Keratinocyte (primary cell): ENCODE measurements around the gene ADAMTSL4. TPM values are rescaled to one million over a fixed set of nuclear protein-coding genes. Genes with fewer than 3 reads are reported as not detected.
A peak's percentile ranks its signal among the peaks of the same experiment; 100 is the strongest.

Source experiments
- DNase-seq: peaks from one replicate; pipeline ENCODE4 v3.0.0-alpha.2; 2011; ENCODE audit warnings: low read depth, missing footprints, low spot score
- FAIRE-seq: peaks from 2 replicates; lab custom pipeline; 2011; peaks lifted over from hg19 to GRCh38; lab: Jason Lieb, UNC
- H2AFZ ChIP-seq: 2 replicates; pipeline ENCODE4 v1.6.0; 2012; ENCODE audit warnings: low read length, control low read depth, inconsistent platforms; ENCODE audit not compliant: control insufficient read depth
- H3K27ac ChIP-seq: 2 replicates; pipeline ENCODE4 v1.5.1; 2011; ENCODE audit warnings: low read length; ENCODE audit not compliant: control insufficient read depth, insufficient read depth
- H3K27me3 ChIP-seq: 3 replicates; pipeline ENCODE4 v1.6.0; 2011; ENCODE audit warnings: low read length; ENCODE audit not compliant: control insufficient read depth, insufficient read depth; ENCODE audit errors: extremely low read depth
- H3K36me3 ChIP-seq, 2 experiments: 2 replicates in 1 of 2; 3 replicates in 1 of 2; pipeline ENCODE4 v1.5.1; 2011; ENCODE audit warnings: low read length in 2 of 2, mild to moderate bottlenecking in 1 of 2; ENCODE audit not compliant: control insufficient read depth in 2 of 2, insufficient read depth in 2 of 2; ENCODE audit errors: extremely low read depth in 1 of 2
- H3K4me1 ChIP-seq: 3 replicates; pipeline ENCODE4 v1.5.1; 2011; ENCODE audit warnings: low read length; ENCODE audit not compliant: control insufficient read depth, insufficient read depth; ENCODE audit errors: extremely low read depth
- H3K4me2 ChIP-seq: 3 replicates; pipeline ENCODE4 v1.6.0; 2011; ENCODE audit warnings: low read depth, low read length; ENCODE audit not compliant: control insufficient read depth, insufficient read depth; ENCODE audit errors: extremely low read depth
- H3K4me3 ChIP-seq, 3 experiments: fragments of 200-600 bp in 1 of 3; sonication (generic) in 1 of 3; 2 replicates in 2 of 3; 3 replicates in 1 of 3; pipeline ENCODE4 v1.5.1; 2011 to 2016; ENCODE audit warnings: low read length in 3 of 3, mild to moderate bottlenecking in 3 of 3, control low read depth in 2 of 3, inconsistent platforms in 1 of 3, low read depth in 1 of 3, mixed read lengths in 1 of 3, mixed run types in 1 of 3, moderate library complexity in 1 of 3; ENCODE audit not compliant: control insufficient read depth in 2 of 3, insufficient read depth in 2 of 3; ENCODE audit errors: extremely low read depth in 1 of 3
- H3K79me2 ChIP-seq: 2 replicates; pipeline ENCODE4 v1.6.0; 2012; ENCODE audit warnings: low read length; ENCODE audit not compliant: control insufficient read depth, insufficient read depth
- H3K9ac ChIP-seq: 3 replicates; pipeline ENCODE4 v1.6.0; 2011; ENCODE audit warnings: low read length; ENCODE audit not compliant: control insufficient read depth, insufficient read depth; ENCODE audit errors: extremely low read depth
- H3K9me1 ChIP-seq: 3 replicates; pipeline ENCODE4 v1.6.0; 2011; ENCODE audit warnings: low read length; ENCODE audit not compliant: control insufficient read depth, insufficient read depth; ENCODE audit errors: extremely low read depth
- H3K9me3 ChIP-seq: 2 replicates; pipeline ENCODE4 v1.5.1; 2012; ENCODE audit warnings: low read depth, low read length; ENCODE audit not compliant: control insufficient read depth
- H4K20me1 ChIP-seq: 3 replicates; pipeline ENCODE4 v1.6.0; 2011; ENCODE audit warnings: low read length; ENCODE audit not compliant: control insufficient read depth, insufficient read depth; ENCODE audit errors: extremely low read depth
- EZH2 ChIP-seq: IDR thresholded peaks from one replicate; pipeline ENCODE4 v1.6.1; 2012; ENCODE audit warnings: inconsistent platforms, mild to moderate bottlenecking, low read length, moderate library complexity
- dilution Hi-C: fragments of 300-500 bp; cut with MboI; formaldehyde crosslinking; loops from one replicate; pipeline ENCODE4 v1.7.0; 2020; ENCODE audit warnings: low sequenced_read_pairs; ENCODE audit not compliant: extremely low pct_ligation_motif_present
- polyA plus RNA-seq, 5 experiments: library from polyadenylated mRNA; depleted of rRNA in 3 of 5; stranded (reverse) in 3 of 5; stranded (forward) in 1 of 5; unstranded in 1 of 5; fragments of >200 nt; gene quantifications; 1 replicate in 1 of 5; 2 replicates in 3 of 5; 3 replicates in 1 of 5; pipeline versions ENCODE4 v1.2.1 to v1.2.3, GENCODE V29; 2011 to 2012; ENCODE audit warnings: missing spikeins in 2 of 5, low read depth in 1 of 5, low replicate concordance in 1 of 5
- TF ChIP-seq, protein P1 (sequence below), 3 experiments: IDR thresholded peaks in 1 of 3; conservative IDR thresholded peaks in 1 of 3; optimal IDR thresholded peaks in 1 of 3; 2 replicates in 2 of 3; 3 replicates in 1 of 3; pipeline versions ENCODE3 to v1.5.1; 2011; ENCODE audit warnings: low read length in 3 of 3, mild to moderate bottlenecking in 3 of 3, moderate library complexity in 2 of 3, control low read depth in 1 of 3, inconsistent platforms in 1 of 3; ENCODE audit not compliant: insufficient read depth in 2 of 3; ENCODE audit errors: extremely low read depth in 1 of 3

ADAMTSL4 gene
- polyA plus RNA-seq, 1 donor (not counting 4 experiments of a cell fraction or from before 2014, with no cell fraction given) = 7.0 TPM

DNA sequence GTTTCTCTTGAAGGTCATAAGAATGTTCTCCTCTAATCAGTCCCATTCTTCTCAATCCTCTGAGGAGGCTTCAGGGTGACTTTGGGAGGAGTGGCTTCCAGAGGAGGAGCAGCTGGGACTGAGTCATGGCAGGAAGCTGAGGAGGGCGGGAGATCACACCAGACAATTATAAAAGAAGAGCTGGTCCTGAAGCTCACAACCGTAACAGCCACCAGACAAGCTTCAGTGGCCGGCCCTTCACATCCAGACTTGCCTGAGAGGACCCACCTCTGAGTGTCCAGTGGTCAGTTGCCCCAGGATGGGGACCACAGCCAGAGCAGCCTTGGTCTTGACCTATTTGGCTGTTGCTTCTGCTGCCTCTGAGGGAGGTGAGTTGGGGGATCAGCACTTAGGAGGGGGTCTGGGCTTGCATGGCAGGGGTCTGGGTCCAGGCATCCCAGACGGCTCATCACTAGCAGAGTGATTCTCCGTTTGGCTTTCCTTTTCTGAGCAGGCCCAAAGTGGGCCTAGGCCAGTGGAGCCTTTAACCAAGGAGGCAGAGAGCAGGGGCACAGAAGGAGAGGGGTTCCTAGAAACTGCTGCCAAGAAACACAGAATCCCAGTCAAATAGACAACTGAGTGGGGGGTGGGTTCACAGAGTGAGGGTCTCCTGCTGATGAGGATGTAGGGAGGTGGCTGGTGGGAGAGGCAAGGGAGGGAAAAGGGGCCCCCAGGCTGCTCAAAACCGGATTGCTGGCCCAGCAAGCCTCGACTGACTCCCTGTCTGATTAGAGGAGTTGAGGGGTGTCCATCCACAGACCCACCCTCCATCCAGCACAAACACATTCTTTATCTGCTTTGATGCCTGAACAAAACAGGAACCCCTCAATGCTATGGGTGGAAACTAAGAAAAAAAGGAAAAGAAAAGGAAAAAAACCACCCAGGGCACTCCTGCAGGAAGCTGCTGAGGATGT lies 41.0 kb upstream of the ADAMTSL4 start, which contains the start of gene ECM1:
Gene ECM1 (plus strand): TSS at position 198 of the 953 bp plus-strand sequence. CDS start 101 bp downstream, at position 299.
- no peaks in the 10 kb centered on the region for H3K79me2 ChIP-seq
- H3K9ac ChIP-seq = peak within 1 kb of the TSS; percentile 73
- H3K4me1 ChIP-seq = peaks cover 24% of the 10 kb centered on the region
- H3K27ac ChIP-seq = peak within 1 kb of the TSS; percentile 63
- peak; percentile 83 for FAIRE-seq
- peaks cover 19 to 30% of the 10 kb centered on the region in 2 experiments for H3K36me3 ChIP-seq
- DNase-seq = no peak
- H3K4me2 ChIP-seq = peak within 1 kb of the TSS; percentile 93
- peak within 1 kb of the TSS; percentile 36 to 63 (median 52) for H3K4me3 ChIP-seq
- H3K27me3 ChIP-seq = no peaks in the 10 kb centered on the region
- TF ChIP-seq, protein P1, sequence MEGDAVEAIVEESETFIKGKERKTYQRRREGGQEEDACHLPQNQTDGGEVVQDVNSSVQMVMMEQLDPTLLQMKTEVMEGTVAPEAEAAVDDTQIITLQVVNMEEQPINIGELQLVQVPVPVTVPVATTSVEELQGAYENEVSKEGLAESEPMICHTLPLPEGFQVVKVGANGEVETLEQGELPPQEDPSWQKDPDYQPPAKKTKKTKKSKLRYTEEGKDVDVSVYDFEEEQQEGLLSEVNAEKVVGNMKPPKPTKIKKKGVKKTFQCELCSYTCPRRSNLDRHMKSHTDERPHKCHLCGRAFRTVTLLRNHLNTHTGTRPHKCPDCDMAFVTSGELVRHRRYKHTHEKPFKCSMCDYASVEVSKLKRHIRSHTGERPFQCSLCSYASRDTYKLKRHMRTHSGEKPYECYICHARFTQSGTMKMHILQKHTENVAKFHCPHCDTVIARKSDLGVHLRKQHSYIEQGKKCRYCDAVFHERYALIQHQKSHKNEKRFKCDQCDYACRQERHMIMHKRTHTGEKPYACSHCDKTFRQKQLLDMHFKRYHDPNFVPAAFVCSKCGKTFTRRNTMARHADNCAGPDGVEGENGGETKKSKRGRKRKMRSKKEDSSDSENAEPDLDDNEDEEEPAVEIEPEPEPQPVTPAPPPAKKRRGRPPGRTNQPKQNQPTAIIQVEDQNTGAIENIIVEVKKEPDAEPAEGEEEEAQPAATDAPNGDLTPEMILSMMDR (optimal IDR thresholded peaks at IDR 0.05 in 1 of 3, IDR thresholded peaks at IDR 0.05 in 1 of 3, conservative IDR thresholded peaks at IDR 0.05 in 1 of 3; ENCODE audit: extremely low read depth in 1 of 3, insufficient read depth in 2 of 3, low read length in 3 of 3) = no peak
- TF ChIP-seq EZH2 = no peak
- no peaks in the 10 kb centered on the region for H4K20me1 ChIP-seq
- H3K9me3 ChIP-seq = no peaks in the 10 kb centered on the region
- peaks cover 2% of the 10 kb centered on the region for H3K9me1 ChIP-seq
- dilution Hi-C loops = no loop called here
- peak within 1 kb of the TSS; percentile 1 for H2AFZ ChIP-seq

DNA sequence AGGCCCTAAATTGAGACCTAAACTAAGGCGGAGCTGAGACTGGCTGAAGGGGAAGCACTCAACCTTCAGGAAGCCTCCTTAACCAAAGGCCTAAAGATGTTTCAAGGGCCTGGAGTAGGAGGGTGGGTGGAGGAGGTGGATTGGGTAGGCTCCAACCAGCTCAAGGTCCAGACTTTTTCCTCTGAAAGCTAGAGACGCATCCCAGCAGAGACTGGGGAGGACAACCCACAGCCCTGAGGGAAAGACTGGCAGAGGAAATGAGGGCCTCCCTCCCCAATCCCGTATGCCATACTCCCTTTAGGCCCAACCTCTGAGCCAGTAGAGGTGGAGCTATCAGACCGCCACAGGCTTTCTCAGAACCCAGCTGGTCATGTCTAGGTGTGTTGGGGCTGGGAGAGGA lies 40.2 kb upstream of the ADAMTSL4 start:
- Histone ChIP-seq H3K4me3 (peak overlapping the region in 2 of 3 experiments; percentile 34 to 36), H3K27ac (peak overlapping the region; percentile 16), H3K4me1 (peaks cover 30% of the 10 kb centered on the region), H3K9me1 (peaks cover 2% of the 10 kb centered on the region), H3K9me3 (no peaks in the 10 kb centered on the region), H3K4me2 (peak overlapping the region; percentile 93), H4K20me1 (no peaks in the 10 kb centered on the region), H2AFZ (no peak overlapping the region), H3K79me2 (no peaks in the 10 kb centered on the region), H3K9ac (peak overlapping the region; percentile 73), H3K36me3 (peaks cover 21 to 30% of the 10 kb centered on the region in 2 experiments), H3K27me3 (no peaks in the 10 kb centered on the region)
- no peak for TF ChIP-seq EZH2
- TF ChIP-seq, protein P1 (optimal IDR thresholded peaks at IDR 0.05 in 1 of 3, IDR thresholded peaks at IDR 0.05 in 1 of 3, conservative IDR thresholded peaks at IDR 0.05 in 1 of 3; ENCODE audit: extremely low read depth in 1 of 3, insufficient read depth in 2 of 3, low read length in 3 of 3) = no peak
- DNase-seq (no peak), FAIRE-seq (no peak)
- dilution Hi-C loops = no loop called here
